GM21526 (cell line): Measurements from ENCODE around the gene B4GALT5.
A peak's percentile ranks its signal among the peaks of the same experiment; 100 is the strongest.
"Not testable (repeated sequence)": the region's sequence is repeated elsewhere in the genome, so short reads cannot be mapped to it uniquely, and the experiment has no call there.

Experiments used
- ATAC-seq: cut with Tn5 transposase; IDR thresholded peaks from one replicate; pipeline ENCODE4 v1.9.1; 2021; ENCODE audit warnings: moderate library complexity; ENCODE audit not compliant: unreplicated experiment, low FRiP score

B4GALT5 gene

GRCh38 chr20:49713753-49714712 is at the start of gene B4GALT5:
B4GALT5 (minus strand) TSS chr20:49713878; CDS start chr20:49713690, 188 bp downstream.
- peak; percentile 50 for ATAC-seq

GRCh38 chr20:49762940-49763766 is 49.5 kb upstream of the B4GALT5 start:
- ATAC-seq = no peak

- ATAC-seq = not testable (repeated sequence)
Observed at GRCh38 chr20:49761888-49762287, 48.2 kb upstream of the B4GALT5 start.

GRCh38 chr20:49759266-49759950 is 45.7 kb upstream of the B4GALT5 start:
- no peak for ATAC-seq

GRCh38 chr20:49758781-49759180 is 45.1 kb upstream of the B4GALT5 start:
- ATAC-seq = no peak

GRCh38 chr20:49757597-49757996 is 43.9 kb upstream of the B4GALT5 start:
- ATAC-seq = no peak

GRCh38 chr20:49756241-49756640 is 42.6 kb upstream of the B4GALT5 start:
- no peak for ATAC-seq

GRCh38 chr20:49754596-49754995 is 40.9 kb upstream of the B4GALT5 start:
- ATAC-seq = no peak

GRCh38 chr20:49753133-49753532 is 39.5 kb upstream of the B4GALT5 start:
- ATAC-seq = no peak

GRCh38 chr20:49752201-49752903 is 38.7 kb upstream of the B4GALT5 start:
- ATAC-seq = no peak

GRCh38 chr20:49751397-49751736 is 37.7 kb upstream of the B4GALT5 start:
- no peak for ATAC-seq

GRCh38 chr20:49750611-49751396 is 37.1 kb upstream of the B4GALT5 start:
- peak; percentile 75 for ATAC-seq

GRCh38 chr20:49749625-49750024 is 35.9 kb upstream of the B4GALT5 start:
- no peak for ATAC-seq

- ATAC-seq = no peak
Observed at GRCh38 chr20:49748525-49748838, 34.8 kb upstream of the B4GALT5 start.

GRCh38 chr20:49747707-49748524 is 34.2 kb upstream of the B4GALT5 start:
- ATAC-seq = no peak

- no peak for ATAC-seq
Observed at GRCh38 chr20:49742948-49743347, 29.3 kb upstream of the B4GALT5 start.

GRCh38 chr20:49741977-49742376 is 28.3 kb upstream of the B4GALT5 start:
- no peak for ATAC-seq

GRCh38 chr20:49740807-49741206 is 27.1 kb upstream of the B4GALT5 start:
- no peak for ATAC-seq

GRCh38 chr20:49739042-49739441 is 25.4 kb upstream of the B4GALT5 start:
- no peak for ATAC-seq
